GM18951 (cell line): ENCODE measurements around the gene GANC.
A peak's percentile ranks its signal among the peaks of the same experiment; 100 is the strongest.
"Not testable (repeated sequence)": the region's sequence is repeated elsewhere in the genome, so short reads cannot be mapped to it uniquely, and the experiment has no call there.

Source experiments
- POLR2A ChIP-seq: IDR thresholded peaks from 4 replicates; pipeline ENCODE4 v1.6.1; 2011; ENCODE audit warnings: mild to moderate bottlenecking; ENCODE audit not compliant: insufficient read length, insufficient read depth; ENCODE audit errors: extremely low read depth
- in situ Hi-C: fragments of 300-500 bp; cut with MboI; formaldehyde crosslinking; loops from one replicate; pipeline ENCODE4 v1.12.0; 2022; ENCODE audit warnings: low sequenced_read_pairs, mixed read lengths, inconsistent platforms; ENCODE audit not compliant: unreplicated experiment

GANC gene, protein sequence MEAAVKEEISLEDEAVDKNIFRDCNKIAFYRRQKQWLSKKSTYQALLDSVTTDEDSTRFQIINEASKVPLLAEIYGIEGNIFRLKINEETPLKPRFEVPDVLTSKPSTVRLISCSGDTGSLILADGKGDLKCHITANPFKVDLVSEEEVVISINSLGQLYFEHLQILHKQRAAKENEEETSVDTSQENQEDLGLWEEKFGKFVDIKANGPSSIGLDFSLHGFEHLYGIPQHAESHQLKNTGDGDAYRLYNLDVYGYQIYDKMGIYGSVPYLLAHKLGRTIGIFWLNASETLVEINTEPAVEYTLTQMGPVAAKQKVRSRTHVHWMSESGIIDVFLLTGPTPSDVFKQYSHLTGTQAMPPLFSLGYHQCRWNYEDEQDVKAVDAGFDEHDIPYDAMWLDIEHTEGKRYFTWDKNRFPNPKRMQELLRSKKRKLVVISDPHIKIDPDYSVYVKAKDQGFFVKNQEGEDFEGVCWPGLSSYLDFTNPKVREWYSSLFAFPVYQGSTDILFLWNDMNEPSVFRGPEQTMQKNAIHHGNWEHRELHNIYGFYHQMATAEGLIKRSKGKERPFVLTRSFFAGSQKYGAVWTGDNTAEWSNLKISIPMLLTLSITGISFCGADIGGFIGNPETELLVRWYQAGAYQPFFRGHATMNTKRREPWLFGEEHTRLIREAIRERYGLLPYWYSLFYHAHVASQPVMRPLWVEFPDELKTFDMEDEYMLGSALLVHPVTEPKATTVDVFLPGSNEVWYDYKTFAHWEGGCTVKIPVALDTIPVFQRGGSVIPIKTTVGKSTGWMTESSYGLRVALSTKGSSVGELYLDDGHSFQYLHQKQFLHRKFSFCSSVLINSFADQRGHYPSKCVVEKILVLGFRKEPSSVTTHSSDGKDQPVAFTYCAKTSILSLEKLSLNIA (N-terminal part only)

GRCh38 chr15:42272939-42273899, at the start of gene GANC, which contains the start of gene TMEM87A:
GANC (plus strand) TSS chr15:42273201; CDS start chr15:42274482, 1,281 bp downstream.
TMEM87A (minus strand) TSS chr15:42273433; CDS start chr15:42273398, 35 bp downstream.
- in situ Hi-C loops, result no loop called here
- peak; percentile 95 for TF ChIP-seq POLR2A

DNA sequence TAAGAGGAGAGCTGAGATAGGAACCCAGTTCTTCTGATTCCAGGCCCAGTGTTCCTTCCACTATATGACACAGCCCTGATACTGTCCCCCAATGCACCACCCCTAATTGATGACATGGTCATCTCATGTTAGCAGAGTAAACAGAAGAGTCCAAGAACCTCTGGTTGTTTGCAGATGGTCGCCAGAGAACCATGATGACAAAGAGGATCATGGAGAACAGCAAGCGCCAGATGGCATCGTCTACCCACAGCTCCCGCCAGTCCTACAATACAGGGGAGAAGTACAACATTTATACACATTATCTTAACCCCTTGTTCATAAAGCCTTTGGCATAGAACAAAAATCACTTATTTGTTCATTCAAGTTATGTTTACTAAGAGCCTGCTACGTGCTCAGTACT, 46.4 kb upstream of the GANC start:
- in situ Hi-C loops, result no loop called here
- no peak for TF ChIP-seq POLR2A

DNA sequence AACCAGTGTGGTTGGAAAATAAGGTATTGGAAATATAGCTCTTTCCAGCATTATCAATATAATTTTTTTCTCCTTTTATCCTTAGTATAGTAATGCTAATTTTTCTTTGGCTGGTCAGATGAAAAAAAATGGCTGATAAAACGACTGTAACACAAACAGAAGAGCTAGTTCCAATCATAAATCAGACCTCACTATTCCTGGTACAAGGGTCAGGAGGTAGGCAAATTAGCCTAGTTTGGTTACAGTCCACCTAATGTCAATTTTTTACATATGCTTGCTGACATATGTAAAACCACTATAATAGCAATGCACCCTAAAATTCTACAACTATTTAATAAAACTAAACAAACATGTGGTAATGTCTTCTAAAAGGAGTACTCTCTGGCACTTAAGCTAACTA, 45.0 kb upstream of the GANC start:
- in situ Hi-C loops, result no loop called here
- no peak for TF ChIP-seq POLR2A

DNA sequence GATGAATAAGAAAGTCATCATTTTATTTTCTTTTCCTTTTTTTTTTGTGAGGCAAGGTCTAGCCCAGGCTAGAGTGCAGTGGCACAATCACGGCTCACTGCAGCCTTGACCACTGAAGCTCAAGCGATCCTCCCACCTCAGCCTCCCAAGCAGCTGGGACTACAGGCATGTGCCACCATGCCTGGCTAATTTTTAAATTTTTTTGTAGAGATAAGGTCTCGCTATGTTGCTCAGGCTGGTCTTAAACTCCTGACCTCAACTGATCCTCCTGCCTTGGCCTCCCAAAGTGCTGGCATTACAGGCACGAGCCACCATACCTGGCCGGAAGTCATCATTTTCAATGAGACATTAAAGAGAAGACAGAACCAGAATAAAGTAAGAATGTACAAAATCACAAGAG, 44.0 kb upstream of the GANC start:
- in situ Hi-C loops, result not testable (repeated sequence)

GRCh38 chr15:42231088-42231487, 41.9 kb upstream of the GANC start:
- in situ Hi-C loops, result no loop called here
- no peak for TF ChIP-seq POLR2A

- TF ChIP-seq POLR2A, result no peak
- in situ Hi-C loops, result no loop called here
Measured at GRCh38 chr15:42232606-42233005, 40.4 kb upstream of the GANC start.

DNA sequence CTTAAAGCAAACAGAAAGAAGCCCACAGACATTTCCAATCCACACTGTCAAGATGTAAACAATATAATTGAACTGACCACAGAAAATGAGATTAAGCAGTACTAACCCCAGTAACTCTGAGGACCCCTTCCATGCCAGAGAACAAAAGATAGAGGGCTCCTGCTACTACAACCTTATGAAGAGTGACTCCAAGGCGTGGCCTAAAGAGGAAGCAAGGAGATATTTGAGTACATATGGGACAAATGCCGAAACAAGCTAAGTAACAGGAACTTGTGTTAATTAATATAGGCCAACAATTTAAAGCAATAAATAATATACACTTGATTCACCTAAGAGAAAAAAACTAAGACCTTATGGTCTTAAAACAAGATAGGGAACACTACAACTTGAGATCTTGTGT, 39.9 kb upstream of the GANC start:
- in situ Hi-C loops, result no loop called here
- TF ChIP-seq POLR2A, result no peak

GRCh38 chr15:42239528-42240182, 33.3 kb upstream of the GANC start:
- no peak for TF ChIP-seq POLR2A
- in situ Hi-C loops, result no loop called here

GRCh38 chr15:42240823-42241222, 32.2 kb upstream of the GANC start:
- no peak for TF ChIP-seq POLR2A
- in situ Hi-C loops, result no loop called here

- in situ Hi-C loops, result no loop called here
- TF ChIP-seq POLR2A, result no peak
Measured at GRCh38 chr15:42253300-42253699, 19.7 kb upstream of the GANC start.

- no peak for TF ChIP-seq POLR2A
- in situ Hi-C loops, result no loop called here
Measured at GRCh38 chr15:42264795-42265194, 8.2 kb upstream of the GANC start.

GRCh38 chr15:42267286-42267685, 5.7 kb upstream of the GANC start:
- in situ Hi-C loops, result no loop called here
- no peak for TF ChIP-seq POLR2A

- in situ Hi-C loops, result no loop called here
- TF ChIP-seq POLR2A, result no peak
Measured at GRCh38 chr15:42270551-42270950, 2.5 kb upstream of the GANC start.
